T-helper 1 cell treated with Interleukin-12 subunit alpha and Interleukin-12 subunit beta and Interleukin-4 antibody, amounts not matched to agents 30 μg/mL and 1 μg/mL, for 36 hours (primary cell): ENCODE results near the gene SULT1A2.
"Not testable (repeated sequence)": the region's sequence is repeated elsewhere in the genome, so short reads cannot be mapped to it uniquely, and the experiment has no call there.

ENCODE experiments used
- H3K27ac Mint-ChIP-seq: one replicate; pipeline ENCODE4 v1.8.0; 2021; ENCODE audit warnings: mild to moderate bottlenecking, mixed read lengths
- H3K27me3 Mint-ChIP-seq: one replicate; pipeline ENCODE4 v1.8.0; 2021; ENCODE audit warnings: low read depth, mixed read lengths
- H3K36me3 Mint-ChIP-seq: one replicate; pipeline ENCODE4 v1.8.0; 2021; ENCODE audit warnings: low read depth, mixed read lengths
- H3K4me1 Mint-ChIP-seq: one replicate; pipeline ENCODE4 v1.8.0; 2021; ENCODE audit warnings: low read depth, mixed read lengths
- H3K4me3 Mint-ChIP-seq: one replicate; pipeline ENCODE4 v1.8.0; 2021; ENCODE audit warnings: mild to moderate bottlenecking, moderate library complexity, mixed read lengths
- H3K9me3 Mint-ChIP-seq: one replicate; pipeline ENCODE4 v1.8.0; 2021; ENCODE audit warnings: mixed read lengths

Gene SULT1A2

DNA sequence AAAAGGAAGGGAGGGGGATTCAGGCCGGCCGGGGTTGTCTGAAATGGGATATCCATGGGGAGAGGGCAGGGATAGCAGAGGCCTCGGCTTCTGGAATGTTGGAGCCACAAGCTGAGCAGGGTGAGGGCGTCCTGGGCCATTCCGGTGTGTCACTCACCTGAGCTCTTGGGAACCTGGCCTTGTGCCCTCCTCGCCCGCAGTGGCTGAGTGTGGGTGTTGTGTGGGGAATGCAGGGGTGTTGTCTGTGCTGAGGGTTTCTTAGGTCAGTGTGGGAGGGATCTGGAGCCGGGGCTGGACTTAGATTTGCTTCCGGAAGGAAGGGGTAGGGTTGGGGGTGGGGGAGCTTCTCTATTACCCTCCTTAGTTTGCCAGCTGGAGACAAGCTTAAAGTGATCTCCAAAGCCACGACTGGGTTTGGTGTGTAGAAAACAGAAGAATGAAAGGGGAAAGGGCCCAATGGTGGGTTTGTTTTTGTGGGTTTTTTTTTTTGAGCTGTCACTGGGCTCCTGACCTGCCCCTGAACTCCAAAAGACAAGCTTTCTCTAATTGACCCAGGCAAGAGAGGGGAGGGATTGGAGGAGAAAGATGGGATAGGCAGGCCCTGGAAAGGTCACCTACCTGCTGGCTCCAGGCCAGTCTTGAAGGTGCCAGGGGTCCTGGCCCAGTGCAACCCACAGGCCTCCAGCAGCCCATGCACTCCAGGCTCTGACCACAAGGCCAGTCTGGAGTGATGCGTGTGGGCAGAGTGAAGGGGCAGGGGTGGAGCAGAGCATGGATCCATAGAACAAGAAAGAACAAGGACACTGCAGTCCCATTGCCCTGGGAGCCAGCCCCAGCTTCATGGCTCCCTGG, at the start of gene SULT1A2:
TSS of gene SULT1A2 (minus strand) at position 211 of the 852 bp plus-strand sequence. CDS start 1,120 bp downstream, outside the sequence.
- H3K27me3 Mint-ChIP-seq = no peaks in the 10 kb centered on the region
- no peaks in the 10 kb centered on the region for H3K9me3 Mint-ChIP-seq
- peaks cover 2% of the 10 kb centered on the region for H3K4me1 Mint-ChIP-seq
- no peak within 1 kb of the TSS for H3K4me3 Mint-ChIP-seq
- no peaks in the 10 kb centered on the region for H3K36me3 Mint-ChIP-seq
- no peak within 1 kb of the TSS for H3K27ac Mint-ChIP-seq

DNA sequence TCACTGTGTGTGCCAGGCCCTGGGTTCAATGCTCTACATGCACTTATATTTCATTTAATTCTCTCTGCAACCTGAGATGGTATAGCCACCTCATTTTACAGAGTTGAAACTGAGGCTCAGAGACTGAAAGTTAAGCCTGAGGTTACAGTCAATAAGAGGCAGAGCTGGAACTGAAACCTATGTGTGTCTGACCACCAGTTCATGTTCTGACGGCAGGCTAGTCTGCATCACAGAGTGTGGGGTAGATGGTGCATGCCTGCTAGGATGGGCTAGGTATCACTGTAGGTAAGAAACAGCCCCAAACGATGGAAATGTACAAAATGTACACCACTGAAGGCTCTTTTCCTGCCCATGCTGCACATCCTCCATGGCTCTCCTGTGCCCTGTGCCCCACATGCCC, 43.1 kb upstream of the SULT1A2 start:
- H3K9me3 Mint-ChIP-seq, H3K27ac Mint-ChIP-seq, H3K4me1 Mint-ChIP-seq, H3K4me3 Mint-ChIP-seq, H3K36me3 Mint-ChIP-seq, H3K27me3 Mint-ChIP-seq: not testable (repeated sequence)

DNA sequence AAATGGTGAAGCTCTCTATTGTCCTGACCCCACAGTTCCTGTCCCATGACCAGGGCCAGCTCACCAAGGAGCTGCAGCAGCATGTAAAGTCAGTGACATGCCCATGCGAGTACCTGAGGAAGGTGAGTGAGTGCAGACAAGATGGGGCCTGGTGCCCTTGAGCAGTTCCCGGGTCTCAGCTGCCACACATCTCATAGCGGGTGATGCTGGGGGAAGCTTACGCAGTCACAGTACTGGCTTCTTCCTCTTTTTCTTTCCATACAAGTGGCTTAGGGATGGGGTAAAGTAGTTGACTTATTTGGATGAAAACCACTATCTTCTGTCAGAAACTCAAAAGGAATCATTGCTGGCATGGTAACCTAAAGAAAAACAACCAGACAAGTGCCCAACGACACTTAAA, 41.5 kb upstream of the SULT1A2 start:
- not testable (repeated sequence) for H3K27me3 Mint-ChIP-seq, H3K36me3 Mint-ChIP-seq, H3K4me1 Mint-ChIP-seq, H3K27ac Mint-ChIP-seq, H3K4me3 Mint-ChIP-seq, H3K9me3 Mint-ChIP-seq

DNA sequence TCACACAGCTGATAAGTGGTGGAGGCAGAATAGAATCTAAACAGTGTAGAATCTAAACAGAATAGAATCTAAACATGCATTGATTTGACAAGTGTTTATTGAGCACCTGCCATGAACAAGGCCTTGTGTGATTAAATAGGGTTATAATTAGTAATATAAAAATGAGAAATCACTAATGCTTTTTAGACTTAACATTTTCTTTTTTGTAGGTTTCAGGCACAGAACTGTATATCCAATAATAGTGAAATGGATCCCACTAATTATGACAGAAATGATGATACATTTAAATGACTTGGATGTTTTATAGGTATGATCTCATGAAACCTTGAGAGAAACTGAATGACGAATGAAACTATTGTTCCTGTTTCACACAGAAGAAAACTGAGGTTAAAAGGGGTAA, 40.9 kb upstream of the SULT1A2 start, which contains the start of gene NPIPB8:
TSS of gene NPIPB8 (plus strand) at position 301 of the 400 bp plus-strand sequence. CDS start 296 bp downstream, outside the sequence.
- H3K9me3 Mint-ChIP-seq, H3K27me3 Mint-ChIP-seq, H3K36me3 Mint-ChIP-seq, H3K27ac Mint-ChIP-seq, H3K4me3 Mint-ChIP-seq, H3K4me1 Mint-ChIP-seq: not testable (repeated sequence)

- H3K4me1 Mint-ChIP-seq, H3K27me3 Mint-ChIP-seq, H3K36me3 Mint-ChIP-seq, H3K27ac Mint-ChIP-seq, H3K4me3 Mint-ChIP-seq, H3K9me3 Mint-ChIP-seq: not testable (repeated sequence)
These were observed 39.4 kb upstream of the SULT1A2 start for GRCh38 chr16:28636093-28636823.

- H3K36me3 Mint-ChIP-seq, H3K4me1 Mint-ChIP-seq, H3K27me3 Mint-ChIP-seq, H3K9me3 Mint-ChIP-seq, H3K4me3 Mint-ChIP-seq, H3K27ac Mint-ChIP-seq: not testable (repeated sequence)
These were observed 34.1 kb upstream of the SULT1A2 start for GRCh38 chr16:28630905-28631304.

DNA sequence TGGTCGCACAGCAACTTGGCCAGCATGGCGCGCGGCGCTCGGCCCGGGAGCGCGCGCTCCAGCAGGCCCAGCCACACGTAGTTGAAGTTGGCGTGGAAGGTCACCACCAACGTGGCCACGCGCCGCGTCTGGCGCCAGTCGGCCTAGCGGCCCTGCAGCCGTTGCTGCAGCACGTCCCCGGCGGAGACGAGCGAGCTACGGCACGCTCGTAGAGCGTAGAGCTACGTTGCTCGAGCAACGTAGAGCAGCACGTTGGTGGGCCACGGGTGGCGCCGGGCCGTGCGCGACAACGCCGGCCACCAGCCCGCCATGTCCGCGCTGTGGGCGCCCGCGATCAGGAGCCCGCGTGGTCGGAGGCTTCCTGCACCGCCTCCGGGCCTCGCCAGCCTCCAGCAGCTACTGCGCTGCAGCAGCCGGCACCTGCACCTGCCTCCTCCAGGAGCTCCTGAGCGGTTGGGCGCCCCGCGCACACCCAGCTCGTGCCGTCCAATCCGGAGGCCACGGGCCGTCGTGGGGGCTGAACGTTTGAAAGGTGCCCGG, 26.4 kb upstream of the SULT1A2 start:
- Mint-ChIP-seq H3K27me3 (peaks cover 7% of the 10 kb centered on the region), H3K4me3 (peak overlapping the region; percentile 76), H3K27ac (peak overlapping the region; percentile 62), H3K36me3 (no peaks in the 10 kb centered on the region), H3K4me1 (peaks cover 9% of the 10 kb centered on the region), H3K9me3 (no peaks in the 10 kb centered on the region)

DNA sequence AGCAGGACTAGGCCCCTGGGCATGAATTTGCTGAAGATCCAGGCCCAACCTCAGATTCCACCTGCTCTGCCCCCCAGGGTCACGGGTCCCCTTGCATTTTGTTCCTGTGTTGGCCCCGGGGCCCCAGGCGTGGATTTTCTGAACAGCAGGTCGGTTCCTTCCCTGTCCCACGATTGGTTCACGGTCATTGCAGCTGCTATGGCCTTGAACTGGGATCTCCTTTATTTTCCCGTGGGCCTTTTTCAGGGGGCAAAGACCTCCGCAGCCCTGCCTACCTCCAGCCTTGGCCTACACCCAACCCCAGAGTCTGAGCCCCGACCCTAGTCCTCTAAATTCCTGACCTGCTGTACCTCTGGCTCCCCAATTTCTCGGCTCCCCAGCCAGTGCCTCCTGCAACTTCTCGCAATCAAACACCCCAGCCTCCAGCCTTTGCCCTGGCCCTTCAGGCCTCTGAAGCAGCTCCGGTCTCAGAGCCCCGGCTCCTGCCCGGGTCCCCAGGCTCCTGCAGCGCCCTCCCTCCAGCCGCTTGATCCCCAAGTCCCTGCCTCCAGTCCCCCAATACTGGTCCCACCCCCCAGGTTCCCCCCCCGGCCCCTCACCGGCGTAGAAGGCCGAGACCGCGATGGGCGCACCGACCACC, 25.8 kb upstream of the SULT1A2 start:
- H3K27me3 Mint-ChIP-seq, H3K4me1 Mint-ChIP-seq, H3K9me3 Mint-ChIP-seq, H3K36me3 Mint-ChIP-seq: not testable (repeated sequence)
- Mint-ChIP-seq H3K4me3 (peak overlapping the region; percentile 76), H3K27ac (peak overlapping the region; percentile 62)

DNA sequence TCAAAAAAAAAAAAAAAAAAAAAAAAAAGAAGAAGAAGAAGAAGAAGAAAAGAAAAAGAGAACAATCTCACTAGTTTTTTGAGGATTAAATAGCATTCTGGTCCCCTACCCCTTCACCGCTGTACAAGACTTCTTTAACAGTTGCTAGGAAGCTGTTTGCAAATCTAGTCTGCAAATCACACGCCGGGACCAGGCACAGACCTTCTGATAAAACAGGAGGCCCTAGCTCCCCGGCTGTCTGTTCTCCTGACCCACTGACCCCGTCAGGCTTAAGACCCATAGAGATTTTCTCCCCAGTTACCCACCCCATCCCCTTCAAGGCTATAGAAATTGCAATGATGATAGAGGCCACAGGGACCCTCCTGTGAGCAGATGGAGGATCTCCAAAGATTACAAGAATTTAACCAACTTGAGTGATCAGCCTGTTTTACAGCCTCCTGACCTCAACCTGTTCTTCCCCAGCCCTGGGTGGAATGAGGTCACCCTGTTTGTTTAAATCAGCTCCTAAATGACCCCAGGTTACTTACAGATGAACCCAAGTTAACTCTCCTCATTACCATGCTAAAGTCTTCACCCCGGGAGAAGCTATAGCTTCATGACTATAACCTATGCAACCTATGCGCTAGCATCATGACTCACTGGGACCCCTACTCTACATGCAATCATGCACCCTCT, 24.8 kb upstream of the SULT1A2 start:
- Mint-ChIP-seq H3K27ac (no peak overlapping the region), H3K9me3 (no peaks in the 10 kb centered on the region), H3K27me3 (peaks cover 7% of the 10 kb centered on the region), H3K4me1 (peaks cover 9% of the 10 kb centered on the region), H3K4me3 (peak overlapping the region; percentile 45), H3K36me3 (no peaks in the 10 kb centered on the region)

DNA sequence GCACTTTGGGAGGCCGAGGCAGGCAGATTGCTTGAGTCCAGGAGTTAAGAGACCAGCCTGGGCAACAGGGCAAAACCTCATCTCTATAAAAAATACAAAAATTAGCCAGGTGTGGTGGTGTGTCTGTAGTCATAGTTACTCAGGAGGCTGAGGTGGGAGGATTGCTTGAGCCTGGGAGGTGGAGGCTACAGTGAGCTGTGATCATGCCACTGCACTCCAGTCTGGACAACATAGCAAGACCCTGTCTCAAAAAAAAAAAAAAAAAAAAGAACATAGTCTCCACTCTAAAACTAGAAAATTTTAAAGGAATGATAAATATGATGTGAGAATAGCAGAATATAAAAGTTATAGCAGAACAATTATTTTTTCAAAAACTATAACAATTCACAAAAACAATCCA, 23.5 kb upstream of the SULT1A2 start:
- not testable (repeated sequence) for H3K4me1 Mint-ChIP-seq

DNA sequence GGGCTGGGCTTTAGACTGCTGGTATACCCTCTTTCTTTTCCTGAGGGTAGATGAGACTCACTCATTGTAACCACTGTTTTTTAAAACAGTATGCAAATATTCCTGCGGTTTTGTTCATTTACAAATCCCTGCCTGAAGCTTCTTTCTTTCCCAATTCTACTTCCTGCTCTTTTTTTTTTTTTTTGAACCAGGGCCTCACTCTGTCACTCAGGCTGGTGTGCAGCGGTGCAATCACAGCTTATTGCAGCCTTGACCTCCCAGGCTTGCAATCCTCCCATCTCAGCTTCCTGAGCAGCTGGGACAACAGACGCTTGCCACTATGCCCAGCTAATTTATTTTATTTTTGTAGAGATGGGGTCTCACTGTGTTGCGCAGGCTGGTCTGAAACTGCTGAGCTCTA, 21.0 kb upstream of the SULT1A2 start:
- Mint-ChIP-seq H3K27me3 (no peaks in the 10 kb centered on the region), H3K4me3 (no peak overlapping the region), H3K4me1 (peaks cover 7% of the 10 kb centered on the region), H3K27ac (no peak overlapping the region), H3K36me3 (no peaks in the 10 kb centered on the region), H3K9me3 (no peaks in the 10 kb centered on the region)

More for the DNA sequence above, 23.5 kb upstream of the SULT1A2 start:
- H3K27ac Mint-ChIP-seq, H3K4me3 Mint-ChIP-seq, H3K27me3 Mint-ChIP-seq, H3K36me3 Mint-ChIP-seq, H3K9me3 Mint-ChIP-seq: not testable (repeated sequence)

GRCh38 chr16:28616636-28617035, 19.8 kb upstream of the SULT1A2 start:
- H3K9me3 Mint-ChIP-seq = no peaks in the 10 kb centered on the region
- H3K4me3 Mint-ChIP-seq = no peak overlapping the region
- H3K36me3 Mint-ChIP-seq = no peaks in the 10 kb centered on the region
- H3K27me3 Mint-ChIP-seq = no peaks in the 10 kb centered on the region
- H3K4me1 Mint-ChIP-seq = no peaks in the 10 kb centered on the region
- no peak overlapping the region for H3K27ac Mint-ChIP-seq

DNA sequence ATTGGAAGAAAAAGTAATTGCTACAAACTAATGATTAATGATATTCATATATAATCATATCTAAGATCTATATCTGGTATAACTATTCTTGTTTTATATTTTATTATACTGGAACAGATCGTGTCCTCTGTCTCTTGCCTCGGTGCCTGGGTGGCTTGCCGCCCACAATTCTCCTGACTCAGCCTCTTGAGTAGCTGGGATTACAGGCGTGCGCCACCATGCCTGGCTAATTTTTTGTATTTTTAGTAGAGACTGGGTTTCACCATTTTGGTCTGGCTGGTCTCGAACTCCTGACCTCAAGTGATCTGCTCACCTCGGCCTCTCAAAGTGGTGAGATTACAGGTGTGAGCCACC, 19.4 kb upstream of the SULT1A2 start:
- not testable (repeated sequence) for H3K36me3 Mint-ChIP-seq, H3K9me3 Mint-ChIP-seq, H3K4me3 Mint-ChIP-seq, H3K4me1 Mint-ChIP-seq, H3K27me3 Mint-ChIP-seq, H3K27ac Mint-ChIP-seq

DNA sequence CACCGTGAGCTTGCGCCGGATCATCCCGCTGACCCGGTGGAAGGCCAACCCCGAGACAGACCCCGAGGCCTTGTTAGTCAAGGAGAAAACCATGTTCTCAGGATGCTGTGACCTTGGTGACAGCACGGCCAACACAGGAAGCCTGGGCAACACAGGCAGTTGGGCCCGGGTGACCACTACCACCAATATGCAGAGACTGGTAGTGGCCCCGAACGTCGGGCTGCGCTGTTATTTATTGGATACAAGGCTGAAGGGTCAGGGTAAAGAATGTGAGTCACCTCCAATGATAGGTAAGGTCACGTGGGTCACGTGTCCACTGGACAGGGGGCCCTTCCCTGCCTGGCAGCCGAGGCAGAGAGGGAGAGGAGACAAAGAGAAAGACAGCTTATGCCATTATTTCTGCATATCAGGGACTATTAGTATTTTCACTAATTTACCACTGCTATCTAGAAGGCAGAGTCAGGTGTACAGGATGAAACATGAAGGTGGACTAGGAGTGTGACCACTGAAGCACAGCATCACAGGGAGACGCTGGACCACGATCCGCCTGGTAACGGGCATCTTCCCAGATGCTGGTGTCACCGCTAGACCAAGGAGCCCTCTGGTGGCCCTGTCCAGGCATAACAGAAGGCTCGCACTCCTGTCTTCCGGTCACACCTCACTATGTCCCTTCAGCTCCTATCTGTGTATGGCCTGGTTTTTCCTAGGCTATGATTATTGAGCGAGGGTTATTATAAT, 18.8 kb upstream of the SULT1A2 start:
- not testable (repeated sequence) for H3K9me3 Mint-ChIP-seq, H3K4me1 Mint-ChIP-seq, H3K27me3 Mint-ChIP-seq, H3K4me3 Mint-ChIP-seq, H3K27ac Mint-ChIP-seq, H3K36me3 Mint-ChIP-seq
